Stomach (tissue), 9 donors: ENCODE measurements around the gene OVOL3. TPM values are rescaled to one million over a fixed set of nuclear protein-coding genes. Genes with fewer than 3 reads are reported as not detected.

Source experiments
- DNase-seq, 2 donors: peaks; one replicate each; pipeline versions ENCODE4 v3.0.0 to v3.0.0-alpha.2; 2013 to 2019
- H3K27ac ChIP-seq, 5 donors: fragments of 200-600 bp in 4 of 5; sonication (generic) in 4 of 5; one replicate each; pipeline ENCODE4 v1.5.1; 2013 to 2019; ENCODE audit warnings: mild to moderate bottlenecking in 1 of 5, moderate library complexity in 1 of 5
- H3K27me3 ChIP-seq, 3 donors: fragments of 200-600 bp; sonication (generic); one replicate each; pipeline ENCODE4 v1.5.1; 2017 to 2019; ENCODE audit warnings: mixed run types in 1 of 3
- H3K36me3 ChIP-seq, 4 donors: fragments of 200-600 bp; sonication (generic); 1 replicate in 3 of 4; 2 replicates in 1 of 4; pipeline ENCODE4 v1.5.1; 2016 to 2019
- H3K4me1 ChIP-seq, 4 donors: fragments of 200-600 bp; sonication (generic); one replicate each; pipeline ENCODE4 v1.5.1; 2016 to 2019
- H3K4me3 ChIP-seq, 4 donors: fragments of 200-600 bp; sonication (generic) in 3 of 4; one replicate each; pipeline ENCODE4 v1.5.1; 2016 to 2019; ENCODE audit warnings: mild to moderate bottlenecking in 1 of 4
- H3K9me3 ChIP-seq, 4 donors: fragments of 200-600 bp; sonication (generic); one replicate each; pipeline ENCODE4 v1.5.1; 2016 to 2019
- CTCF ChIP-seq, 7 experiments: fragments of 450-650 bp in 4 of 7; fragments of 200-600 bp in 3 of 7; sonication (generic) in 3 of 7; IDR thresholded peaks; one replicate each; pipeline ENCODE4 v1.5.1; 2016 to 2019; ENCODE audit warnings: antibody characterized with exemption in 7 of 7, control low read depth in 2 of 7, mild to moderate bottlenecking in 1 of 7
- EP300 ChIP-seq: sonication (generic); formaldehyde crosslinking; IDR thresholded peaks from one replicate; pipeline ENCODE4 v1.6.1; 2017; ENCODE audit warnings: antibody characterized with exemption
- POLR2A ChIP-seq, 4 donors: fragments of 450-650 bp; IDR thresholded peaks; one replicate each; pipeline ENCODE4 v1.6.1; 2016; ENCODE audit warnings: antibody characterized with exemption in 4 of 4, control low read depth in 2 of 4, mild to moderate bottlenecking in 1 of 4, moderate library complexity in 1 of 4
- POLR2AphosphoS5 ChIP-seq, 3 donors: sonication (generic); formaldehyde crosslinking; IDR thresholded peaks; one replicate each; pipeline ENCODE4 v1.6.1; 2016; ENCODE audit warnings: antibody characterized with exemption in 3 of 3
- WGBS, 5 donors: extraction: QIAGEN DNeasy Blood & Tissue Kit in 3 of 5; methylation state at CpG; one replicate each; pipeline versions ENCODE4 v1.1.5 to v1.1.7; 2013 to 2018; 5-methylcytosine and 5-hydroxymethylcytosine counted together
- intact Hi-C: fragments of 100-400 bp; cut with DNase I; formaldehyde crosslinking; loops from one replicate; pipeline ENCODE4 v1.15.1; 2023; ENCODE audit warnings: low total_unique reads
- polyA plus RNA-seq, 3 donors: library from polyadenylated mRNA; stranded (reverse); fragments of 200-250 nt; gene quantifications; one replicate each; pipeline ENCODE4 v1.2.3, GENCODE V29; 2013
- total RNA-seq, 5 donors: library from RNA; depleted of rRNA; stranded (reverse); fragments of >200 nt; gene quantifications; one replicate each; pipeline versions ENCODE4 v1.1.0 to v1.2.3, GENCODE V29; 2014 to 2016
- donor health status: healthy with polysubstance abuse.
- donor health status: Bipolar disorder and iron deficiency.
- donor health status: healthy.

OVOL3 gene
- total and polyA plus RNA-seq, 8 donors: not detected

- peaks cover 9 to 53% (median 37%) of the 10 kb centered on the region in 4 donors for H3K36me3 ChIP-seq
- no peaks in the 10 kb centered on the region for H3K27me3 ChIP-seq
- TF ChIP-seq POLR2AphosphoS5 (IDR thresholded peaks at IDR 0.05) (no peak), CTCF (IDR thresholded peaks at IDR 0.05) (no peak), POLR2A (IDR thresholded peaks at IDR 0.05) (no peak), EP300 (no peak)
- H3K27ac ChIP-seq: no peak overlapping the region
- no peaks in the 10 kb centered on the region for H3K9me3 ChIP-seq
- no peak overlapping the region for H3K4me3 ChIP-seq
- WGBS, 5 donors: 90 to 99% (median 94%) methylated on average over 2 to 5 of the region's 5 CpGs
- no peaks in the 10 kb centered on the region for H3K4me1 ChIP-seq
- DNase-seq: no peak
- intact Hi-C loops: no loop called here
Measured at GRCh38 chr19:36106991-36107390, 4.0 kb upstream of the OVOL3 start.

- Histone ChIP-seq H3K4me1 (peaks cover 3 to 12% (median 8%) of the 10 kb centered on the region in 4 donors), H3K4me3 (no peak overlapping the region), H3K9me3 (no peaks in the 10 kb centered on the region), H3K27me3 (no peaks in the 10 kb centered on the region), H3K36me3 (peaks cover 22 to 69% (median 50%) of the 10 kb centered on the region in 4 donors), H3K27ac (no peak overlapping the region)
- intact Hi-C loops: no loop called here
- TF ChIP-seq POLR2AphosphoS5 (IDR thresholded peaks at IDR 0.05): no peak
- no peak for TF ChIP-seq EP300
- no peak for TF ChIP-seq CTCF (IDR thresholded peaks at IDR 0.05)
- no peak for TF ChIP-seq POLR2A (IDR thresholded peaks at IDR 0.05)
- 92 to 96% (median 96%) methylated on average over 3 of the region's 3 CpGs for WGBS, 5 donors
- no peak for DNase-seq
Measured at GRCh38 chr19:36108684-36109083, 2.3 kb upstream of the OVOL3 start.

- no peak overlapping the region for H3K4me3 ChIP-seq
- 79 to 91% (median 90%) methylated on average over 12 to 13 of the region's 13 CpGs for WGBS, 5 donors
- intact Hi-C loops: no loop called here
Measured at GRCh38 chr19:36111200-36111539, 227 bp downstream of the OVOL3 start.

GRCh38 chr19:36112678-36113077 is 1.7 kb downstream of the OVOL3 start:
- Histone ChIP-seq H3K4me1 (peaks cover 20 to 38% (median 33%) of the 10 kb centered on the region in 4 donors), H3K36me3 (peaks cover 28 to 48% (median 45%) of the 10 kb centered on the region in 4 donors), H3K27ac (no peak overlapping the region), H3K4me3 (no peak overlapping the region), H3K9me3 (no peaks in the 10 kb centered on the region), H3K27me3 (no peaks in the 10 kb centered on the region)
- DNase-seq: no peak
- intact Hi-C loops: no loop called here
- WGBS, 5 donors: 92 to 96% (median 93%) methylated on average over 6 to 10 of the region's 10 CpGs
- TF ChIP-seq POLR2AphosphoS5 (IDR thresholded peaks at IDR 0.05) (no peak), CTCF (IDR thresholded peaks at IDR 0.05) (no peak)

More at GRCh38 chr19:36111200-36111539, 227 bp downstream of the OVOL3 start:
- no peak for DNase-seq
- TF ChIP-seq POLR2A (IDR thresholded peaks at IDR 0.05) (no peak), POLR2AphosphoS5 (IDR thresholded peaks at IDR 0.05) (no peak), EP300 (no peak), CTCF (IDR thresholded peaks at IDR 0.05) (no peak)
- Histone ChIP-seq H3K27ac (no peak overlapping the region), H3K9me3 (no peaks in the 10 kb centered on the region), H3K27me3 (no peaks in the 10 kb centered on the region), H3K36me3 (peaks cover 22 to 54% (median 43%) of the 10 kb centered on the region in 4 donors), H3K4me1 (peaks cover 13 to 26% (median 19%) of the 10 kb centered on the region in 4 donors)
